Upper lobe of left lung (tissue), 4 donors: Measurements from ENCODE around the gene KCNG2.

ENCODE experiments used
- EP300 ChIP-seq, 4 donors: sonication (generic); formaldehyde crosslinking; IDR thresholded peaks; one replicate each; pipeline ENCODE4 v1.5.1; 2017; ENCODE audit warnings: antibody characterized with exemption in 4 of 4, control low read depth in 2 of 4
- POLR2A ChIP-seq, 4 donors: fragments of 450-650 bp; IDR thresholded peaks; one replicate each; pipeline ENCODE4 v1.5.1; 2016 to 2017; ENCODE audit warnings: antibody characterized with exemption in 4 of 4, mild to moderate bottlenecking in 2 of 4
- POLR2AphosphoS5 ChIP-seq, 2 donors: sonication (generic); formaldehyde crosslinking; IDR thresholded peaks; one replicate each; pipeline ENCODE4 v1.5.1; 2017; ENCODE audit warnings: antibody characterized with exemption in 2 of 2
- TF ChIP-seq, protein P1 (sequence below), 6 experiments: fragments of 450-650 bp in 4 of 6; fragments of 200-600 bp in 2 of 6; sonication (generic) in 2 of 6; IDR thresholded peaks; one replicate each; pipeline ENCODE4 v1.5.1; 2016 to 2019; ENCODE audit warnings: antibody characterized with exemption in 6 of 6

DNA sequence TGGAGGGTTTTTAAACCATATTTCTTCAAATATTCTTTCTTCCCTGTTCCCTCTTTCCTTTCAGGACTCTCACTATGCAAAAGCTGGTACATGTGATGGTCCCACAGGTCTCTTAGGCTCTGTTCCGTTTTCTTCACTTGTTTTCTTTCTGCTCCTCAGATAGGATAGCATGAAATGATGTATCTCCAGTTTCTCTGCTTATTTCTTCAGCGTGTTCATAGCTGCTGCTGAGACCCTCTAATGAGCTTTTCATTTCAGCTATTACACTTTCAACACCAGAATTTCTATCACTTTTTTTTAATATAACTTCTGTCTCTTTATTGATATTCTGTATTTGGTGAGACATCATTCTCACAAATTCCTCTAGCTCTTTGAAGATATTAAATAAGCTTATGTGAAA, 63.9 kb downstream of the KCNG2 start:
- no peak for TF ChIP-seq EP300 (IDR thresholded peaks at IDR 0.05)
- no peak for TF ChIP-seq POLR2A (IDR thresholded peaks at IDR 0.05)
- TF ChIP-seq, protein P1, sequence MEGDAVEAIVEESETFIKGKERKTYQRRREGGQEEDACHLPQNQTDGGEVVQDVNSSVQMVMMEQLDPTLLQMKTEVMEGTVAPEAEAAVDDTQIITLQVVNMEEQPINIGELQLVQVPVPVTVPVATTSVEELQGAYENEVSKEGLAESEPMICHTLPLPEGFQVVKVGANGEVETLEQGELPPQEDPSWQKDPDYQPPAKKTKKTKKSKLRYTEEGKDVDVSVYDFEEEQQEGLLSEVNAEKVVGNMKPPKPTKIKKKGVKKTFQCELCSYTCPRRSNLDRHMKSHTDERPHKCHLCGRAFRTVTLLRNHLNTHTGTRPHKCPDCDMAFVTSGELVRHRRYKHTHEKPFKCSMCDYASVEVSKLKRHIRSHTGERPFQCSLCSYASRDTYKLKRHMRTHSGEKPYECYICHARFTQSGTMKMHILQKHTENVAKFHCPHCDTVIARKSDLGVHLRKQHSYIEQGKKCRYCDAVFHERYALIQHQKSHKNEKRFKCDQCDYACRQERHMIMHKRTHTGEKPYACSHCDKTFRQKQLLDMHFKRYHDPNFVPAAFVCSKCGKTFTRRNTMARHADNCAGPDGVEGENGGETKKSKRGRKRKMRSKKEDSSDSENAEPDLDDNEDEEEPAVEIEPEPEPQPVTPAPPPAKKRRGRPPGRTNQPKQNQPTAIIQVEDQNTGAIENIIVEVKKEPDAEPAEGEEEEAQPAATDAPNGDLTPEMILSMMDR (IDR thresholded peaks at IDR 0.05): no peak
- no peak for TF ChIP-seq POLR2AphosphoS5 (IDR thresholded peaks at IDR 0.05)
